ENCODE data around the gene UNC5A. TPM values are rescaled to one million over a fixed set of nuclear protein-coding genes. Genes with fewer than 3 reads are reported as not detected.

Gene UNC5A
- total RNA-seq, 1 donor from 2014 or later, result not detected

GRCh38 chr5:176820937-176821336 lies 10.6 kb downstream of the UNC5A start:
- intact Hi-C loops (cut with DNase I), result no loop called here
- TF ChIP-seq POLR2A (IDR thresholded peaks at IDR 0.05), result no peak
- no peak for TF ChIP-seq CTCF (IDR thresholded peaks at IDR 0.05)
- TF ChIP-seq POLR2AphosphoS5 (IDR thresholded peaks at IDR 0.05; ENCODE audit: insufficient read depth in 1 of 2, low read depth in 1 of 2), result no peak
- H3K27me3 ChIP-seq, result no peaks in the 10 kb centered on the region

GRCh38 chr5:176821441-176821840 lies 11.1 kb downstream of the UNC5A start:
- H3K27ac ChIP-seq, result no peak overlapping the region
- DNase-seq (ENCODE audit: extremely low spot score in 2 of 2), result no peak
- H3K4me3 ChIP-seq, result no peak overlapping the region
- H3K27me3 ChIP-seq, result no peaks in the 10 kb centered on the region
- H3K4me1 ChIP-seq, result peaks cover 17% of the 10 kb centered on the region
- H3K9me3 ChIP-seq, result no peaks in the 10 kb centered on the region
- H3K36me3 ChIP-seq, result no peaks in the 10 kb centered on the region
- TF ChIP-seq POLR2AphosphoS5 (IDR thresholded peaks at IDR 0.05; ENCODE audit: insufficient read depth in 1 of 2, low read depth in 1 of 2) (no peak), POLR2A (IDR thresholded peaks at IDR 0.05) (no peak), CTCF (IDR thresholded peaks at IDR 0.05) (no peak)
- intact Hi-C loops (cut with DNase I), result no loop called here

More at GRCh38 chr5:176820937-176821336, 10.6 kb downstream of the UNC5A start:
- peaks cover 17% of the 10 kb centered on the region for H3K4me1 ChIP-seq
- H3K36me3 ChIP-seq, result no peaks in the 10 kb centered on the region
- no peak overlapping the region for H3K27ac ChIP-seq
- H3K4me3 ChIP-seq, result no peak overlapping the region
- H3K9me3 ChIP-seq, result no peaks in the 10 kb centered on the region
- no peak for DNase-seq (ENCODE audit: extremely low spot score in 2 of 2)

- DNase-seq (ENCODE audit: extremely low spot score in 2 of 2), result no peak
- no peaks in the 10 kb centered on the region for H3K27me3 ChIP-seq
- intact Hi-C loops (cut with DNase I), result no loop called here
- H3K9me3 ChIP-seq, result no peaks in the 10 kb centered on the region
- no peak overlapping the region for H3K27ac ChIP-seq
- H3K4me3 ChIP-seq, result no peak overlapping the region
- H3K36me3 ChIP-seq, result no peaks in the 10 kb centered on the region
- no peak for TF ChIP-seq POLR2AphosphoS5 (IDR thresholded peaks at IDR 0.05; ENCODE audit: insufficient read depth in 1 of 2, low read depth in 1 of 2)
- H3K4me1 ChIP-seq, result peaks cover 14% of the 10 kb centered on the region
These were observed 11.9 kb downstream of the UNC5A start for GRCh38 chr5:176822041-176822792.

GRCh38 chr5:176822793-176823481 lies 12.6 kb downstream of the UNC5A start:
- H3K4me1 ChIP-seq, result peaks cover 7% of the 10 kb centered on the region
- H3K36me3 ChIP-seq, result no peaks in the 10 kb centered on the region
- H3K27me3 ChIP-seq, result no peaks in the 10 kb centered on the region
- TF ChIP-seq POLR2A (IDR thresholded peaks at IDR 0.05), result no peak
- no peak for TF ChIP-seq POLR2AphosphoS5 (IDR thresholded peaks at IDR 0.05; ENCODE audit: insufficient read depth in 1 of 2, low read depth in 1 of 2)
- no peak for TF ChIP-seq CTCF (IDR thresholded peaks at IDR 0.05)
- intact Hi-C loops (cut with DNase I), result no loop called here
- DNase-seq (ENCODE audit: extremely low spot score in 2 of 2), result no peak
- H3K9me3 ChIP-seq, result no peaks in the 10 kb centered on the region
- H3K4me3 ChIP-seq, result no peak overlapping the region
- H3K27ac ChIP-seq, result no peak overlapping the region

GRCh38 chr5:176823869-176824412 lies 13.6 kb downstream of the UNC5A start:
- no peaks in the 10 kb centered on the region for H3K9me3 ChIP-seq
- H3K4me1 ChIP-seq, result no peaks in the 10 kb centered on the region
- H3K4me3 ChIP-seq, result no peak overlapping the region
- no peak for TF ChIP-seq POLR2AphosphoS5 (IDR thresholded peaks at IDR 0.05; ENCODE audit: insufficient read depth in 1 of 2, low read depth in 1 of 2)
- no peak for TF ChIP-seq CTCF (IDR thresholded peaks at IDR 0.05)
- no peak for TF ChIP-seq POLR2A (IDR thresholded peaks at IDR 0.05)
- no peaks in the 10 kb centered on the region for H3K27me3 ChIP-seq
- H3K36me3 ChIP-seq, result no peaks in the 10 kb centered on the region
- intact Hi-C loops (cut with DNase I), result no loop called here
- no peak for DNase-seq (ENCODE audit: extremely low spot score in 2 of 2)
- H3K27ac ChIP-seq, result no peak overlapping the region
